T-helper 1 cell treated with Interleukin-12 subunit alpha and Interleukin-12 subunit beta and Interleukin-4 antibody, amounts not matched to agents 30 ng/mL and 1 ng/mL, for 36 hours (primary cell): ENCODE results near the gene TUBGCP5. TPM values are rescaled to one million over a fixed set of nuclear protein-coding genes. Genes with fewer than 3 reads are reported as not detected.
"Not testable (repeated sequence)": the region's sequence is repeated elsewhere in the genome, so short reads cannot be mapped to it uniquely, and the experiment has no call there.

Source experiments
- intact Hi-C: fragments of 100-400 bp; cut with micrococcal nuclease; formaldehyde crosslinking; loops from one replicate; pipeline ENCODE4 v1.15.1; 2024
- total RNA-seq: library from RNA; stranded (reverse); gene quantifications from 2 replicates; pipeline ENCODE4 v1.2.3, GENCODE V29; 2022

TUBGCP5 gene
- total RNA-seq, 1 donor from 2014 or later, result 18.8 TPM

DNA sequence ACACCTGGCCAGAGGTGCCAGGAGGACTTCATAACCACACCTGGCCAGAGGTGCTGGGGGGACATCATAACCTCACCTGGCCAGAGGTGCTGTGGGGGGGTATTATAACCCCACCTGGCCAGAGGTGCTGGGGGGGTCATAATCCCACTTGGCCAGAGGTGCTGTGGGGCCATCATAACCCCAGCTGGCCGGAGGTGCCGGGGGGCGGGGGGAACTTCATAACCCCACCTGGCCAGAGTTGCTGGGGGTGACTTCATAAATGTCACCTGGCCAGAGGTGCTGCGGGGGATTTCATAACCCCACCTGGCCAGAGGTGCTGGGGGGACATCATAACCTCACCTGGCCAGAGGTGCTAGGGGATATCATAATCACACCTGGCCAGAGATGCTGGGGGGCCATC, 4.2 kb upstream of the TUBGCP5 start:
- intact Hi-C loops, result not testable (repeated sequence)

DNA sequence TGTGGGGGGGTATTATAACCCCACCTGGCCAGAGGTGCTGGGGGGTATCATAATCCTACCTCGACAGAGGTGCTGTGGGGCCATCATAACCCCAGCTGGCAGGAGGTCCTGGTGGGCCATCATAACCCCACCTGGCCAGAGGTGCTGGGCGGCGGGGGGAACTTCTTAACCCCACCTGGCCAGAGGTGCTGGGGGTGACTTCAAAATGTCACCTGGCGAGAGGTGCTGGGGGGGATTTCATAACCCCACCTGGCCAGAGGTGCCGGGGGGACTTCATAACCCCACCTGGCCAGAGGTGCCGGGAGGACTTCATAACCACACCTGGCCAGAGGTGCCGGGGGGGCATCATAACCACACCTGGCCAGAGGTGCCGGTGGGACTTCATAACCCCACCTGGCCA, 2.4 kb upstream of the TUBGCP5 start:
- intact Hi-C loops, result not testable (repeated sequence)

DNA sequence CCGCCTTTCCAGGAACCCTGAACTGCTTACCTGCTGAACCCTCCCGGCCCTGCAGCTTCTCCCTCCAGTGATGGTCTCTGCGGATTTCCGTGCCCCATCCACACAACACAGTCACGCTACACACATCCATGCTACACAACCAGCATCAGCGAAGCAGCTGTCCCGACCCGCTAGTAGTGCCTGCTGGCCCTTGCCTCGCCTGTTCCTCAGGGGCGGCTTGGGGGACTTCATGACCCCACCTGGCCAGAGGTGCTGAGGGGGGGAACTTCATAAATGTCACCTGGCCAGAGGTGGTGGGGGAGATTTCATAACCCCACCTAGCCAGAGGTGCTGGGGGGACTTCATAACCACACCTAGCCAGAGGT, 530 bp upstream of the TUBGCP5 start:
- intact Hi-C loops, result loop anchor here (1.0 to 10.0 kb wide), 4 partner anchors 61 to 425 kb away; partner anchors contain the start of genes NIPA1 and NIPA2

DNA sequence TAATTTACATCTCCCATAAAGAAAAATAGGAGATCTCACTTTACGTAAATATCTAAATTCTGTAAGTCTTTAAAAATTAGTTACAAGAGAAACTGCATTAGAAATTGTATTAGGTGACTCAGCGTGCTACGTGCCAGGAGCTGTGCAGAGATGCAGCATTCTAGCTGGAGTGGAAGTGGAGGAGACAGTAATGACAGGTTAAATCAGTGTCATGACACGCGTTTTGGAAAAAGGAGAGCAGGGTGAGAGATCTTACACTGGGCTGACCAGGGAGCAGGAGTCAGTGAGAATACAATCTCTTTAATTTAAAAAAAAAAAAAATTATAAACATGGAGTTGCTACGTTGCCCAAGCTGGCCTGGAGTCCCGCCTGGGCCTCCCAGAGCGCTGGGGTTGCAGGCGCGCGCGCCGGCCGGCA, 635 bp downstream of the TUBGCP5 start:
- intact Hi-C loops, result loop anchor here (1.0 to 10.0 kb wide), 4 partner anchors 59 to 426 kb away; partner anchors contain the start of genes NIPA1 and NIPA2

DNA sequence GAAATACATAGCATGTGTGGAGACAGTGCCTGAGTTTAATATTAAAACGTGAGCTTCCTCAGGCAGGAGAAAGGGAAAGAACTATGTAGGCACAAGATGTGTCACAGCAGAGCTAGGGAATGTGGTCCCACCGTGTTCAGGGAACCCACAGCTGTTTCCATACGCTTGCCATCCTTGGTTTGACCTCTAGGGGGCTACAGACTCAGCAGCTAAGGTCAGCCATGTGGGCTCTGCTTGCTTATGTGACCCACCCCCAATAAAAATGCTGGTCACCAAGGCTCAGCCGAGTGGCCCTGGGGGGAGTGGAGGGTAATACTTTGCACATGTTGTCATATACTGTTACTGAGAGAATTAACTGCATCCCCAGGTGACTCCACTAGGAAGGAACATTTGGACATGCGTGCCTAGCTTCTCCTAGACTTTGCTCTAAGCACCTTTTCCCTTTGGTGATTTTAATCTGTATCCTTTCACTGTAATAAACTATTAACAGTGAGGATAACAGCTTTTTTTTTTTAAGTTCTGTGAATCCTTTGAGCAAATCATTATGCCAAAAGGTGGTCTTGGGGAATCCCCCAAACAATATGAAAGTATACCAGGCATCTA, 3.3 kb downstream of the TUBGCP5 start:
- intact Hi-C loops, result loop anchor here (5.0 to 10.0 kb wide), 2 partner anchors 249 to 429 kb away; partner anchors contain the start of gene NIPA1

DNA sequence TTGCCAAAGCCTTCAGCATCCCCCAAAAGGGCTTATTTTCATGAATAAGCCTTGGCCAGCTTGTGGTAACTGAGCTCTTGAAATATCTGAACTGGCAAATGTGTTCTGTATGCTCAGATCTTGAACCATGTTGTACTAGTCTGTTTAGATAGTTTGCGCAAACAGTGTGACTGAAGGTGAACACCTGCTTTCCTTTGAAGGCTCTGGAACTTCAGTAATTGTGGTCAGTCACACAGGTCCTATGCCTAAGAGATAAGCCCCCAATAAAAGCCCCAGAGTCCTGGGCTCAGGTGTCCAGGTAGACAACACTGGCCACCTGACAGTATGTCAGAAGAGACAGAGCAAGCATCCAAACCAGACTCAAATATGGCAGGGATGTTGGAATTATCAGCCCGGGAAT, 5.4 kb downstream of the TUBGCP5 start:
- intact Hi-C loops, result loop anchor here (10.0 kb wide), 1 partner anchor 431 kb away; no protein-coding TSS in a partner anchor

DNA sequence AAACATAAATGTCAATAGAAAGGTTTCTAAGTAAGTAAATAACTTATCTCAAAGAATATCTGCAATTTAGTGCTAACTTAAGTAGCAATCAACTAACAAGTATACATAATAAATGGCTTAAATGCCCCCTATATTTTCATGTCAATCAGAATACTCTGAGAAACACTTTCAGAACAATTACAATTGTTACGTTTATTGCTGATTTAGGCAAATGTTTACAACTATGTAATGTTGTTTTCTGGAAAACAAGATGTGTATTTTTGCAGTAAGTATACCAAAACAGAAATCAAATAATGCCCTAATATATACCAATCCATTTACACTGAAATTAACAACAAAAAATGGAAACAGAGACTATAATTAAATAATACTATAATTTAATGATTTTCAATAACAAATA, 13.2 kb downstream of the TUBGCP5 start:
- intact Hi-C loops, result no loop called here

DNA sequence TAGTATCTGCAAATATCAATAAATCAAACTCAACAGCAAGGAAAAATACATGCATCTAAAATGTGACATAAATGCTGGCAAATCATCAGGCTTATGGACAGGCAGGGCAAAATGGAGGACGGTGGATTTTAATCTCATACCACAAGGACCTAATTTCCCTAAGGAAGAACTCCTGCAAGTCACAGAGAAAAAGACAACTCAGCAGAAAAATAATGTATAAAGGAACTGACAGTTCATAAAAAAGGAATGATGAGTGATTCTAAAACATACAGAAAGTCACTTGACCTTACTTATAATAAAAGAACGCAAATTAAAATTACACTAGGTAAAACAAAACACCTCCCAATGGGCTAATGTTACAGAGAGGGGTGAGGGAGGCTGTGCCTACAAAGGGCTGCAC, 17.2 kb downstream of the TUBGCP5 start:
- intact Hi-C loops, result no loop called here

DNA sequence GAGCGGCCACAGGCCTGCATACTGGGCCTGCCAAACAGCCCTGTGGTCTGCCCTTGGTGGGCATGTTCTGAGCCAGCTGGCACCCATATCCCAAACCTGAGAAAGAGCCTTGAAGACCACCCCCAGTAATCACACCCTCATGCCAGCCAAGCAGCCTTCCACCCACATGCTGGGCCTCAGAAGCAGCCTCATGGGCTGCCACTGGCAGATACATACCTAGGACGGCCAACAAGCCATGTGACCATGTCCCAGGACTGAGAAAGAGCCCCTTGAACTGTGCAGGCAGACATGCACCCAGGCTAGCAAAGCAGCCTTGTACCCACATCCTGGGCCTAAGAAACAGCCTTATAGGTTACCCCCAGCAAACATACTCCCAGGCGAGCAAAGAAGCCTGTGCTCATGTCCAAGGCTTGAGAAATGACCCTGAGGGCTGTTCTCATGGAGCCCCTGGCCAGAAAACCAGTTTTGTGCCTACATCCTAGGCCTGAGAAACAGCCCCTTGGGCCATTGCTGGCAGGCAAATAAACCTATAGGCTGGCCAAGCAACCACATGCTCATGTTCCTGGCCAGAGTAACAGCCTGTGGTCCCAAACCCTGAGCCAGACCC, 24.9 kb downstream of the TUBGCP5 start:
- intact Hi-C loops, result no loop called here

DNA sequence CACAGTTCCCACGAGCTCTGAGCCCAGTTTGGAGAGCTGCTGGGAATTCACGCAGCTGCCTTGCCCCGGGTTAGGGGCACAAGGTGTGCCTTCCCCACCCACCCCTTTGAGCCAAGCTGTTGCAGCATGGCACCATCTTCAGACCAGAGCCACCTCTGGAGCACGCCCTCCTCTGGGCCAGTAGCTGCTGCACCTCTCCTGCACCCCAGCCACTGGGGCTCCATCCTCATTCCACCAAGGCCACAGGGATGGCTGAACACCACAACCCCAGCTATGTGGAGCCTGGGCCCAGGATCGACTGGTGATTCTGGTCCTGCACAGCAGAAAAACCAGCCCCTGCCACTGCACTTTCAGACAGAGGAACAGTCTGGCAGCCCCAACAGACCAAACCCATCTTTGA, 25.7 kb downstream of the TUBGCP5 start:
- intact Hi-C loops, result no loop called here

DNA sequence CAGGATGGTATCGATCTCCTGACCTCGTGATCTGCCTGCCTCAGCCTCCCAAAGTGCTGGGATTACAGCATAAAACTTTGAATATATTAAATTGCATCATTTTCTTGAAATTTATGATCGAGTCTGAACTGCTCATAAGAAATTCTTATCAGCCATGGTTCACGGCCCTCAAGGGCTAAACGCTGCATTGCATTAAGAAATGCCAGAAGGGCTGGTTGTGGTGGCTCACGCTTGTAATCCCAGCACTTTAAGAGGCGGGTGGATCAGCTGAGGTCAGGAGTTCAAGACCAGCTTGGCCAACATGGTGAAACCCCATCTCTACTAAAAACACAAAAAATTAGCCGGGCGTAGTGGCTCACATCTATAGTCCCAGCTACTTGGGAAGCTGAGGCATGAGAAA, 26.8 kb downstream of the TUBGCP5 start:
- intact Hi-C loops, result not testable (repeated sequence)

DNA sequence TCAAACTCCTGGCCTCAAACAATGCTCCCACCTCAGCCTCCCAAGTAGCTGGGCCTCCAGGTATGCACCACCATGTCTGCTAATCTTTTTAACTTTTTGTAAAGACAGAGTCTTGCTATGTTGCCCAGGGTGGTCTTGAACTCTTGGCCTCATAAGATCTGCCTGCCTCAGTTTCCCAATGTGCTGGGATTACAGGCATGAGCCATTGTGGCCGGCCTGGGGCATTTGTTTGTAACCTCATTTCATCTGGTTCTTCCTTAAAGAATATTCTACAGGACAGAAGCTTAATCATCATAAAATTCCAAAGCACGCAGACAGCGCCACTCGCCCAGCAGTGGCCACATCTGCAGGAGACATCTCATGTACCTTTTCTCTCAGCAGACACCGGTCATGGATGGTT, 35.6 kb downstream of the TUBGCP5 start:
- intact Hi-C loops, result no loop called here

DNA sequence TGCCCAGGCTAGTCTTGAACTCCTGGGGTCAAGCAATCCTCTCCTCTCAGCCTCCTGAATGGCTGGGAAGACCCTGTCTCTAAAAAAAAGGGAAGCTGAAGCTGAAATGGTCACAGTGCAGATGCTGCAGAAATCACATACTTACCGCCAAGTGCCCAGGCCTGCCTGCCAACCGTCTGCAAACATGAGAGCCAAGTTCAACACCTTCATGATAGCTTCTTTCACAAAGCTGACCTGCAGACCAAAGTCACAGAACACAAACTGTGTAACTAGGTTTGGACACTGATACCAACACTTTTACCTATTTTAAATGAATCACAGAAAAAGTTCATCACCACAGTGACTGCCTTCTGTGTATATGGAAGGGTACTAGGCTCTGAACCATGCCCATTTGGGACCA, 36.4 kb downstream of the TUBGCP5 start:
- intact Hi-C loops, result no loop called here

DNA sequence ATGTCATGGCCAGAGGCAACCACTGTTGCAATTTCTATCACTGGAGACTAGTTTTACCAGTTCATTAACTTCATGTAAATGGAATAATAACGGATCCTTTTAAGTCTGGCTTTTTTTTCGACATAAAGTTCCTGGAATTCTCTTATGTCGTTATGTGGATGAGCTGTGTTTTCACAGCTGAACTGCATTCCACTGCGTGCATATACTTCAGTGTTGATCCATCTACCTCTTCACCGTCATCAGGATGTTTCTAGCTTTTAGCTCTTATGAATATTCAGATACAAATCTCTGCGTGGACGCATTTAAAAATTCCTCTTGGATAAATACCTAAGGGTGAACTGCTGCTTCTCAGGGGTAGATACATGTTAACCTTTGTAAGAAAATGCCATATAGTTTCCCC, 43.6 kb downstream of the TUBGCP5 start:
- intact Hi-C loops, result no loop called here

DNA sequence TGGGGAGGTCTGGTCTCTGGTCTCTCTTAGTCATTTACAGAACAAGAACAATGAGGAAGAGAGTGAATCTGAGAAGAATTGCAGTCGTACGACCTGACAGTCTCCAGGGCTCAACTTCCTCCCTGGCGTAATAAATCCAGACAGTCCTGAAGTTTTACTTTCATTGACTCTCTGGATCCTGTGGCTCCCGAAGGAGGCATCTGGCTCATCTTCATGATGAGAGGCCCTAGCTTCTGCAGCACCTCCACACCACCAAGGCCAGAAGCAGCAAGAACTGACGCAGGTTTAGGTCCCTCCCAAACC, 47.4 kb downstream of the TUBGCP5 start:
- intact Hi-C loops, result no loop called here

DNA sequence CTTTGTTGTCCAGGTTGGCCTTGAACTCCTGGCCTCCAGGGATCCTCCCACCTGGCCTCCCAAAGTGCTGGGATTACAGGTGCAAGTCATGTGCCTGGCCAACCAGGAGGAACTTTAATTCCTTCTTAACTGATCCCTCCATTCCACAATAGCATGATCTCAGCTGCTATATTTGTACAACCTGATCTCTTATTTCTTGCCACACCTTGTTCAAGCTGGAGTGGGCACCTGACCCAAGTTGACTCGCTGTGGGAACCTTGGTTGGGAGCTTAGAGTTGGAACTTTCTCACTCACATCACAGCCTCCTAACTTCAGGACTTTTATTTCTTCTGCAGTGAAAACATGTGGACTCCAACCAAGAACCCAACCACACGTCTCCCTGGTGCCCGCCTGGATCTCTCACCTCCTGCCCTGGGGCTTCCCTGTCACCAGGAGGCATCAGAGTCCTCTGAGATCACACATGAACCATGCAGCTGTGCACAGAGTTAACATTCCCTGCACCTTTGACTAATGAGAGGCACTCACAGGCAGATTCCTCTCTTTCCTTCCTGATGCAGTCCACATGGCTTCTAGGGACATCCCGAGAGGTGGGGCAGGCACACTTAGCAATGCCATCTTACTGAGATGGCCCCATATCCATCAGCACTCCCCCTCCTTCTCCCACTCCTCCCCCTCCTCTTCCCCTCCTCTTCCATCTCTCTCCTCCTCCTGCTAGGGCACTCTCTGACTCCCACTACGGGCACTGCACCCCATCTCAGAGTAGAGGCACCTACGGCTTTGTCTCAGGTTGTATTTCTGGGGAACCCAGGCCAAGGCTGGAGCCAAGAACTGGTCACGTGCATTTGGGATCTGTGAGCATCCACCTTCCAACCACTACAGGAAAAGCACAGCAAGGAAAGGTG, 49.5 kb downstream of the TUBGCP5 start:
- intact Hi-C loops, result no loop called here

DNA sequence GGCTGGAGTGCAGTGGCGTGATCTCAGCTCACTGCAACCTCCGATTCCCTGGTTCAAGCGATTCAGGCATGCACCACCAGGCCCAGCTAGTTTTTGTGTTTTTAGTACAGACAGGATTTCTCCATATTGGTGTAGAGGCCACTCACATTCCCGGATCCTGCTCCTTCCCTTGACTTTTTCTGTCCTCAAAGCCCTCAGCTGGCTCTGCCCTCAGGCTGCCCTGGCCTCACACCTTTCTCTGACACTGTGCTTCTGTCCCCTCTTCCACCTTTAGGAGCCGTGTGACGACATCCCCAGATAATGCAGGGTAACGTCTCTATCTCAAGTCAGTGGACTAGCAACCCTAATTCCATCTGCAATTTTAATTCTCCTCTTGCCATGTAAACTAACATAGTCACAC, 50.6 kb downstream of the TUBGCP5 start:
- intact Hi-C loops, result no loop called here

DNA sequence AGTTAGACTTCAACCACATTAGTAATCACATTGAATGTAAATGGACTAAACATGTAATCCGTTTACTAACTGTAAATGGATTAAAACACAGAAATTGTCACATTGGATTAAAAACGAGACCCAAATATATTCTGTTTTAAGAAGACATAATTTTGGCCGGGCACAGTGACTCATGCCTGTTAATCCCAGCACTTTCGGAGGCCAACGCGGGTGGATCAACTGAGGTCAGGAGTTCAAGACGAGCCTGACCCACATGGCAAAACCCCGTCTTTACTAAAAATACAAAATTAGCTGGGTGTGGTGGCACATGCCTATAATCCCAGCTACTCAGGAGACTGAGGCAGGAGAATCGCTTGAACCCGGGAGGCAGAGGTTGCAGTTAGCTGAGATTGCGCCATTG, 57.4 kb downstream of the TUBGCP5 start:
- intact Hi-C loops, result not testable (repeated sequence)

DNA sequence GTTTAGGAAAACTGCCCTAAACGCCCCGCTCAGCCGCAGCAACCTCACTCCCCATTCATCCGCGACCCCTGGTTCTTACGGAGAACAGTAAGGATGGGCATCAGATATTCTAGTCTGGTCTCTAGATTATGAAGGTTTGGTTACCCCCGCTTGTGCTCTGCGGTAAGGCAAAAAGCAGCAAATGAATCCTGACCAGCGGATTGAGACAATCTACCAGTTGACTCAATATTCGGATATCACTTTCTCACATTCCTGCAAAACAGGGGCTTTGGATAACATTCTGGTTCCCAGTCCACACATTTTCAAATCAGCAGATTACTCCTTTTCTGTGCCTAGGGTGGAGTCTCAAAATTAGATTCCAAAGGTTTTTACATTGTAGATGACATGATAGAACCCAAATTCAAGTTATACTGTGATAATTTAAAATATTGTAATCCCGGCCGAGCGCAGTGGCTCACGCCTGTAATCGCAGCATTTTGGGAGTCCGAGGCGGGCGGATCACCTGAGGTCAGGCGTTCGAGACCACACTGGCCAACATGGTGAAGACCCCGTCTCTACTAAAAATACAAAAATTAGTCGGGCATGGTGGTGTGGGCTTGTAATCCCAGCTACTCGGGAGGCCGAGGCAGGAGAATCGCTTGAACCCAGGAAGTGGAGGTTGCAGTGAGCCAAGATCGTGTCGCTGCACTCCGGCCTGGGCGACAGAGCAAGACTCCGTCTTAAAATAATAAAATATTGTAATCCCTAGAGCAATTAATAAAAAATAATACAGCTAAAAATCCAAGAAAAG, 58.1 kb downstream of the TUBGCP5 start:
- intact Hi-C loops, result no loop called here

DNA sequence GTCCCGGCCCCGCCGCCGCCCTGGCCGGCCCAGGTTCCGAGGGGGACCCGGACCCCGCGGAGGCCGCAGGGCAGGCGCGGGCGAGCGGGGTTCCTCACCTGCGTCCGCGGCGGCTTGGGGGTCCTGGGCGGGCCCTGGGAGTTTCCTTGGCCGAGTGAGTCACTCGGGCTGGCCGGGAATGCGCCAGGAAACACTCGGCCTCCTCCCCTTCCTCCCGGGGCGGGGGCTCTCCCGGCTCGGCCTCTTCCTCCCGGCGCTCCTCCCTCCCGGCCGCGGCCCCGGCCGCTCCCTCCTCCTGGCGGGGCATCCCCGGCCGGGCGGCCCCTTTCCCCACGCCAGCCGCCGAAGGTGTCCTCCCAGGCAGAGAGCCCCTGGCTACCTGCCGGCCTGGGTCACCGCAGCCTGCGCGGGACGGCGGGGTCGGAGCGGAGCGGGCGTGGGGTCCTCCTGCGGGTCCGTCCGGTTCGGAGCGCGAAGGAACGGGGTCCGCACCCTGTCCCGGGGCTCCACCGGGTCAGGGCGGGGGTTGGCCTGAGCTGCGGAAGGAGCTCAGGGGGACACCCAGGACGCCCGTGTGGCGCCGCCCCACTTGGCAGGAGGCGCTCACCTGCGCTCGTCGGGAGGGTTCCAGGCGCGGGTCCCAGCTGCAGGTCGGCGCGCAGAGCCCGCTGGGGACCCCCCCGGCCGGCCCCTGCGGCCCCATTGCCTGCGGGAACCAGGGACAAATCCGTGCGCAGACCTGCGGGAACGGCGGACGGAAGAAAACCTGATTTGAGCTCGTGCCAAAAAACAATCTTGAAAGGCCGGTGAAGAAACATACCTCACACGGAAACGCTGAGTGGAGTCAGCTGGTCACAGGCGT, 58.9 kb downstream of the TUBGCP5 start, which contains the start of gene CYFIP1:
Gene CYFIP1, minus strand, starts transcription at position 180 of the 862 bp plus-strand sequence. CDS start 33,083 bp downstream, outside the sequence.
- intact Hi-C loops, result no loop called here
